22Rv1 (cell line): ENCODE results near the gene PIH1D1.

Experiments used
- H3K27ac ChIP-seq: fragments of 450-650 bp; 2 replicates; pipeline ENCODE4 v1.5.1; 2017
- CTCF ChIP-seq: fragments of 450-650 bp; IDR thresholded peaks from 2 replicates; pipeline ENCODE4 v1.5.1; 2017; ENCODE audit warnings: mild to moderate bottlenecking
- ZFX ChIP-seq: fragments of 450-650 bp; IDR thresholded peaks from 2 replicates; pipeline ENCODE4 v1.6.1; 2017; ENCODE audit warnings: antibody characterized with exemption, borderline replicate concordance

PIH1D1 gene

GRCh38 chr19:49425178-49425577 lies 26.4 kb downstream of the PIH1D1 start, which contains the start of gene GFY:
Gene GFY, plus strand, starts transcription at chr19:49425388. Its CDS starts 1,043 bp downstream, at chr19:49426431.
- H3K27ac ChIP-seq = peak within 1 kb of the TSS; percentile 85
- TF ChIP-seq ZFX (no peak), CTCF (no peak)

- H3K27ac ChIP-seq = peak overlapping the region; percentile 85
- no peak for TF ChIP-seq CTCF
- TF ChIP-seq ZFX = no peak
These were observed 27.7 kb downstream of the PIH1D1 start for GRCh38 chr19:49423985-49424303.

- peak within 1 kb of the TSS; percentile 85 for H3K27ac ChIP-seq
- TF ChIP-seq ZFX = no peak
- no peak for TF ChIP-seq CTCF
These were observed 28.3 kb downstream of the PIH1D1 start, which contains the start of gene PTH2 for GRCh38 chr19:49423071-49423984. Gene PTH2, minus strand, starts transcription at chr19:49423441. Its CDS starts 102 bp downstream, at chr19:49423339.

- TF ChIP-seq ZFX (no peak), CTCF (peak; percentile 89)
- peak overlapping the region; percentile 85 for H3K27ac ChIP-seq
These were observed 29.1 kb downstream of the PIH1D1 start for GRCh38 chr19:49422407-49423070.

GRCh38 chr19:49421878-49422202 lies 29.8 kb downstream of the PIH1D1 start:
- peak overlapping the region; percentile 52 for H3K27ac ChIP-seq
- TF ChIP-seq CTCF (no peak), ZFX (no peak)

GRCh38 chr19:49421039-49421877 lies 30.4 kb downstream of the PIH1D1 start:
- no peak for TF ChIP-seq ZFX
- no peak for TF ChIP-seq CTCF
- peak overlapping the region; percentile 52 for H3K27ac ChIP-seq
